Parathyroid adenoma (tissue), 2 donors: Measurements from ENCODE around the gene RNU6-8.
A peak's percentile ranks its signal among the peaks of the same experiment; 100 is the strongest.

Source experiments
- H2AFZ ChIP-seq: fragments of 300-600 bp; sonication (generic); one replicate; pipeline ENCODE4 v1.7.0; 2017; ENCODE audit warnings: antibody characterized with exemption, mild to moderate bottlenecking
- H3K27ac ChIP-seq: fragments of 300-600 bp; sonication (generic); one replicate; pipeline ENCODE4 v1.7.0; 2017
- H3K27me3 ChIP-seq: fragments of 300-600 bp; sonication (generic); one replicate; pipeline ENCODE4 v1.7.0; 2017; ENCODE audit warnings: low read length; ENCODE audit not compliant: control insufficient read depth, insufficient read depth
- H3K36me3 ChIP-seq: fragments of 300-600 bp; sonication (generic); one replicate; pipeline ENCODE4 v1.7.0; 2017; ENCODE audit warnings: low read length; ENCODE audit not compliant: control insufficient read depth, insufficient read depth
- H3K4me1 ChIP-seq: fragments of 300-600 bp; sonication (generic); one replicate; pipeline ENCODE4 v1.7.0; 2017; ENCODE audit warnings: control low read depth
- H3K4me2 ChIP-seq: fragments of 300-600 bp; sonication (generic); one replicate; pipeline ENCODE4 v1.7.0; 2017; ENCODE audit warnings: low read length
- H3K4me3 ChIP-seq: fragments of 300-600 bp; sonication (generic); one replicate; pipeline ENCODE4 v1.7.0; 2017; ENCODE audit warnings: low read depth, low read length
- H3K79me2 ChIP-seq: fragments of 300-600 bp; sonication (generic); one replicate; pipeline ENCODE4 v1.7.0; 2017; ENCODE audit warnings: control low read depth
- H3K9ac ChIP-seq: fragments of 300-600 bp; sonication (generic); one replicate; pipeline ENCODE4 v1.7.0; 2017; ENCODE audit warnings: mild to moderate bottlenecking
- H3K9me3 ChIP-seq: fragments of 300-600 bp; sonication (generic); one replicate; pipeline ENCODE4 v1.7.0; 2017; ENCODE audit warnings: low read length; ENCODE audit not compliant: control insufficient read depth
- TF ChIP-seq, protein P1 (sequence below): fragments of 300-600 bp; sonication (generic); IDR thresholded peaks from one replicate; pipeline ENCODE4 v1.7.0; 2017; ENCODE audit warnings: antibody characterized with exemption, mild to moderate bottlenecking
- donor health status: primary hyperparathyroidism.

Gene RNU6-8

DNA sequence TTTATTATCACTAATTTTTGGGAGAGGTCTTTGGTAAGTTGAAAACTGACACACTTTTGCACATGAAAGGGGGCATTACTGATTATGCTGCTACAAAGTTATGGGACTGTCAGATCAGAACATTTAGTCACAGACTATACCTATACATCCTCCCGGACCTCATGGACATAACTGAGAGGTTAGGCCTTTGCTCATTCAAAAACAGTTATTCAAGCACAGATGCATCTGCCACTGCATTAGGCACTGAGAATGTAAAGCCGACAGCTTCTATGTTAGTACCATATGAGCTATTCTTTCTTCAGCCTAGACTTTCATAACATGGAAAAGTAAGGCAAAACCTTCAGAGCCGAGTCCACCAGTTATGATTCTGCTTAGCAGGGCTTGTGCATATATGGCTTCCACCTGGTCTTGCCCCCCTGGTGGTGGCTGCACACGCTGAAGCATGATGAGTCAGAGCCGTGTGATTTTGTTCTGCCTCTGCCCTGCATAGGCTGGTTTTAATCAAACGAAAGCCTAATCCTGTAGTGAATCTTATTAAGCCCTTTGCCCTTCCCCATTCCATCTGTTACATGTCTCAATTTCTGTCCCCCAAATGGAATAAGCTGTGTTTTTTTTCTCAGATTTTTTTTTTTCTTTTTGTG lies 21.8 kb upstream of the RNU6-8 start:
- no peak overlapping the region for H3K27ac ChIP-seq
- TF ChIP-seq, protein P1, sequence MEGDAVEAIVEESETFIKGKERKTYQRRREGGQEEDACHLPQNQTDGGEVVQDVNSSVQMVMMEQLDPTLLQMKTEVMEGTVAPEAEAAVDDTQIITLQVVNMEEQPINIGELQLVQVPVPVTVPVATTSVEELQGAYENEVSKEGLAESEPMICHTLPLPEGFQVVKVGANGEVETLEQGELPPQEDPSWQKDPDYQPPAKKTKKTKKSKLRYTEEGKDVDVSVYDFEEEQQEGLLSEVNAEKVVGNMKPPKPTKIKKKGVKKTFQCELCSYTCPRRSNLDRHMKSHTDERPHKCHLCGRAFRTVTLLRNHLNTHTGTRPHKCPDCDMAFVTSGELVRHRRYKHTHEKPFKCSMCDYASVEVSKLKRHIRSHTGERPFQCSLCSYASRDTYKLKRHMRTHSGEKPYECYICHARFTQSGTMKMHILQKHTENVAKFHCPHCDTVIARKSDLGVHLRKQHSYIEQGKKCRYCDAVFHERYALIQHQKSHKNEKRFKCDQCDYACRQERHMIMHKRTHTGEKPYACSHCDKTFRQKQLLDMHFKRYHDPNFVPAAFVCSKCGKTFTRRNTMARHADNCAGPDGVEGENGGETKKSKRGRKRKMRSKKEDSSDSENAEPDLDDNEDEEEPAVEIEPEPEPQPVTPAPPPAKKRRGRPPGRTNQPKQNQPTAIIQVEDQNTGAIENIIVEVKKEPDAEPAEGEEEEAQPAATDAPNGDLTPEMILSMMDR = peak; percentile 24

DNA sequence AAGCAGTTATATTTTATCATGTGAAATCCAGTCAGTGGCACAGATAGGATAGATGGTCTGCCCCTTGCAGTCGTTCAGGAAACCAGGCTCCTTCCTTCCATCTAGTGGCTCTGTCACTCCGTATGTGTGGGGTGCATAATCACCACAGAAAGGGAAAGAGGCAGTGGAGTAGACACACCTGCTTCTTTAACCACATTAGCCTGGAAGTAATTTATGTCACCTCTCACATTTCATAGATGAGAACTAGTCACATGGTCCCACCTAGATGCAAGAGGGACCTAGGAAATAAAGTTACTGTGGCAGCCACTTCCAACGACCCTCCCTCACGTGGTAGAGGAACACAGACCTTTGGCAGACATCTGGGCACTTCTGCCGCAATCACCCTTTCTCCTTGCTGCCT lies 14.2 kb upstream of the RNU6-8 start:
- TF ChIP-seq, protein P1 = no peak
- no peaks in the 10 kb centered on the region for H3K27me3 ChIP-seq
- H3K79me2 ChIP-seq = no peaks in the 10 kb centered on the region
- no peak overlapping the region for H3K27ac ChIP-seq
- H3K9ac ChIP-seq = no peak overlapping the region
- H3K9me3 ChIP-seq = no peaks in the 10 kb centered on the region
- no peaks in the 10 kb centered on the region for H3K4me1 ChIP-seq
- H3K4me2 ChIP-seq = no peak overlapping the region
- H3K36me3 ChIP-seq = no peaks in the 10 kb centered on the region
- H3K4me3 ChIP-seq = no peak overlapping the region
- H2AFZ ChIP-seq = no peak overlapping the region

More for the DNA sequence above, 21.8 kb upstream of the RNU6-8 start:
- peaks cover 14% of the 10 kb centered on the region for H3K4me1 ChIP-seq
- no peaks in the 10 kb centered on the region for H3K27me3 ChIP-seq
- no peaks in the 10 kb centered on the region for H3K36me3 ChIP-seq
- H3K79me2 ChIP-seq = no peaks in the 10 kb centered on the region
- no peak overlapping the region for H3K4me3 ChIP-seq
- H3K9ac ChIP-seq = no peak overlapping the region
- no peaks in the 10 kb centered on the region for H3K9me3 ChIP-seq
- H2AFZ ChIP-seq = peak overlapping the region; percentile 27
- no peak overlapping the region for H3K4me2 ChIP-seq

DNA sequence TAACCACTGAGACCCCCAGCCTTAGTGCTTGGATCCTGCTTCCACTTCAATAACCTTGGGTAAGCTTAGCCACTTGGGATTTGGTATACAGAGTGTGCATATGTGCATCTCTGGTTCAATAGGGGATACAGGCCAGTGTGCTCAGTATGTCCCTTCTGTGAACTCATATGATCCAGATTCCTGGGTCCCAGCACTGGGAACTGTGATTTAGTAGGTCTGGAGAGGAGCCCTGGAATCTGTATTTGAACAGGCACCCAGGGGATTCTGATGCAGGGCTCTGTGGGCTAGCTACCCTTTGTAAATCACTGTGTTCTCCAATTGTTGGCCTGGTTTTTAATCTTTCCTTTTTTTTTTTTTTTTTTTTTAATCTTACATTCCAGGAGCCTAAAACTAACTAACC lies 9.8 kb upstream of the RNU6-8 start:
- Histone ChIP-seq H2AFZ (no peak overlapping the region), H3K4me2 (no peak overlapping the region), H3K27me3 (no peaks in the 10 kb centered on the region), H3K27ac (no peak overlapping the region), H3K36me3 (no peaks in the 10 kb centered on the region), H3K79me2 (no peaks in the 10 kb centered on the region), H3K9ac (no peak overlapping the region), H3K4me1 (no peaks in the 10 kb centered on the region), H3K4me3 (no peak overlapping the region), H3K9me3 (no peaks in the 10 kb centered on the region)
- TF ChIP-seq, protein P1 = no peak

DNA sequence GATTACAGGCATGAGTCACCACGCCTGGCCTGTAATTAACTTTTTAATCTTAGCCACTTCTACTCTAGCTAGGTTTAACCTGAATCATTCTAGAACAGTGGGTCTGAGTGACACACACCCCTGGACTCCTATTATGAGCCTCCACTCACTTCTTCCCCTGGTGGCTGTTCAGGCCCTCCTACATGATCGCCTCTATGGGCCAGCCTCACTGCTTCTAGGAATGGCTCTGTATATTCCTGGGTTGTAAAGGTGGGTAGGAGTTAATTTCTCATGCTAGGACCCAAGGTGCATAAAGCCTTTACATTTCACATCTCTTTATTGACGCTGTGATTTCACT lies 8.0 kb upstream of the RNU6-8 start:
- Histone ChIP-seq H3K4me2 (no peak overlapping the region), H2AFZ (no peak overlapping the region), H3K4me1 (peaks cover 3% of the 10 kb centered on the region), H3K4me3 (no peak overlapping the region), H3K27me3 (no peaks in the 10 kb centered on the region), H3K9me3 (no peaks in the 10 kb centered on the region), H3K9ac (no peak overlapping the region), H3K79me2 (no peaks in the 10 kb centered on the region), H3K27ac (no peak overlapping the region), H3K36me3 (no peaks in the 10 kb centered on the region)
- TF ChIP-seq, protein P1 = no peak

DNA sequence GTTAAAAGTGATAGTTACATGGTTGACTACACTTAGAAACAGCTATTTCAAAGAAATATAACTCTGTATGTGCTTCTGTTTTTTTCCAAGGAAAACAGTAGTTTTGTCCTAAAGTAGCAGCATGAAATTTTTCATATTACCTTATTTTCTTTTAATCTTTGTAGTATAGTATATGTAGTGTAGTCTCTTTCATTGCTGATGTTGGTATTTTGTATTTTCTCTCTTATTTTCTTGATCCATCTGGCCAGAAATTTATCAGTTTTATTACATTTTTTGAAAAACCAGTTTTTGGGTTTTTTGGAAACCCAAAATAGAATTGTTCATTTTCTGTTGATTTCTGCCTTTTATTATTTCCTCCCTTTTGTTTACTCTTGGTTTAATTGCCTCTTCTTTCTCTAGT lies 6.4 kb upstream of the RNU6-8 start:
- Histone ChIP-seq H3K4me1 (peaks cover 3% of the 10 kb centered on the region), H3K9me3 (no peaks in the 10 kb centered on the region), H3K4me3 (no peak overlapping the region), H3K9ac (no peak overlapping the region), H3K36me3 (no peaks in the 10 kb centered on the region), H3K27me3 (no peaks in the 10 kb centered on the region), H3K79me2 (no peaks in the 10 kb centered on the region), H2AFZ (no peak overlapping the region), H3K27ac (no peak overlapping the region), H3K4me2 (no peak overlapping the region)
- TF ChIP-seq, protein P1 = no peak
